B cell (primary cell): ENCODE measurements around the gene PHKA2. TPM values are rescaled to one million over a fixed set of nuclear protein-coding genes. Genes with fewer than 3 reads are reported as not detected.

Source experiments
- ATAC-seq: fragments of 200-7000 bp; cut with Tn5 transposase; one replicate; pipeline ENCODE4 v1.10.0; 2021; ENCODE audit warnings: low read depth, mild to moderate bottlenecking, moderate number of reproducible peaks, moderate library complexity
- CTCF ChIA-PET: fragments of 350-600 bp; sonication (Branson Sonifier 250); formaldehyde crosslinking; loops from one replicate; lab custom pipeline; 2021; ENCODE audit warnings: antibody characterized with exemption, inconsistent platforms; lab: Charles Lee
- POLR2A ChIA-PET: fragments of 350-600 bp; sonication (Branson Sonifier 250); formaldehyde crosslinking; loops from one replicate; lab custom pipeline; 2021; ENCODE audit warnings: antibody characterized with exemption; lab: Charles Lee
- DNase-seq: peaks from one replicate; pipeline ENCODE4 v3.0.0; 2013
- H2AFZ ChIP-seq: 2 replicates; pipeline ENCODE4 v1.6.1; 2012; ENCODE audit warnings: mild to moderate bottlenecking, low read depth, low read length; ENCODE audit not compliant: insufficient read depth, poor library complexity, severe bottlenecking
- H3K27ac ChIP-seq, 2 donors: 1 replicate in 1 of 2; 2 replicates in 1 of 2; pipeline ENCODE4 v1.5.1; 2012 to 2013; ENCODE audit warnings: low read length in 2 of 2, mild to moderate bottlenecking in 2 of 2, moderate library complexity in 1 of 2
- H3K27me3 ChIP-seq, 4 experiments: fragments of 200-600 bp in 1 of 4; sonication (generic) in 1 of 4; replicated peaks in 1 of 4; 1 replicate in 2 of 4; 2 replicates in 2 of 4; pipeline versions ENCODE4 v1.6.1 to v1.7.0; 2013 to 2016; ENCODE audit warnings: low read length in 3 of 4, mild to moderate bottlenecking in 2 of 4, mixed read lengths in 1 of 4, moderate library complexity in 1 of 4; ENCODE audit not compliant: insufficient read depth in 4 of 4, control insufficient read depth in 3 of 4; ENCODE audit errors: control extremely low read depth in 1 of 4
- H3K36me3 ChIP-seq, 2 experiments: replicated peaks in 1 of 2; 1 replicate in 1 of 2; 2 replicates in 1 of 2; pipeline versions ENCODE4 v1.6.1 to v1.7.1; 2013; ENCODE audit warnings: low read length in 1 of 2; ENCODE audit not compliant: insufficient read depth in 2 of 2, control insufficient read depth in 1 of 2; ENCODE audit errors: control extremely low read depth in 1 of 2, extremely low read depth in 1 of 2
- H3K4me1 ChIP-seq, 2 donors: fragments of 200-600 bp in 1 of 2; sonication (generic) in 1 of 2; 1 replicate in 1 of 2; 2 replicates in 1 of 2; pipeline versions ENCODE4 v1.5.1 to v1.6.1; 2013 to 2017; ENCODE audit warnings: low read length in 2 of 2; ENCODE audit not compliant: control insufficient read depth in 2 of 2, insufficient read depth in 2 of 2
- H3K4me2 ChIP-seq: replicated peaks from 2 replicates; pipeline ENCODE3; 2012; ENCODE audit warnings: mild to moderate bottlenecking, low read depth, low read length; ENCODE audit not compliant: poor library complexity, severe bottlenecking
- H3K4me3 ChIP-seq, 5 experiments: fragments of 200-600 bp in 1 of 5; sonication (generic) in 1 of 5; 1 replicate in 3 of 5; 2 replicates in 2 of 5; pipeline versions ENCODE4 v1.5.1 to v1.7.0; 2011 to 2016; ENCODE audit warnings: low read length in 4 of 5, mild to moderate bottlenecking in 4 of 5, low read depth in 2 of 5, control low read depth in 1 of 5, moderate library complexity in 1 of 5; ENCODE audit not compliant: insufficient read depth in 1 of 5; ENCODE audit errors: control extremely low read depth in 1 of 5, extremely low read depth in 1 of 5
- H3K79me2 ChIP-seq: fragments of 200-600 bp; sonication (generic); one replicate; pipeline ENCODE4 v1.6.0; 2016; ENCODE audit warnings: low read length; ENCODE audit not compliant: control insufficient read depth, insufficient read depth
- H3K9ac ChIP-seq: fragments of 200-600 bp; sonication (generic); 2 replicates; pipeline ENCODE4 v1.6.1; 2017; ENCODE audit warnings: mild to moderate bottlenecking, low read length, moderate library complexity
- H3K9me3 ChIP-seq, 3 donors: one replicate each; pipeline versions ENCODE4 v1.6.1 to v1.7.1; 2013; ENCODE audit warnings: low read length in 2 of 3; ENCODE audit not compliant: control insufficient read depth in 2 of 3, insufficient read depth in 1 of 3; ENCODE audit errors: control extremely low read depth in 1 of 3
- H4K20me1 ChIP-seq: 2 replicates; pipeline ENCODE4 v1.6.0; 2012; ENCODE audit warnings: mild to moderate bottlenecking, low read length; ENCODE audit not compliant: insufficient read depth, control insufficient read depth, poor library complexity, severe bottlenecking
- H3K27ac Mint-ChIP-seq: one replicate; pipeline ENCODE4 v1.8.0; 2021; ENCODE audit warnings: mixed read lengths
- H3K27me3 Mint-ChIP-seq: one replicate; pipeline ENCODE4 v1.8.0; 2021; ENCODE audit warnings: mixed read lengths
- H3K4me1 Mint-ChIP-seq: one replicate; pipeline ENCODE4 v1.8.0; 2021; ENCODE audit warnings: mixed read lengths
- H3K4me3 Mint-ChIP-seq: one replicate; pipeline ENCODE4 v1.8.0; 2021; ENCODE audit warnings: mixed read lengths
- H3K9me3 Mint-ChIP-seq: one replicate; pipeline ENCODE4 v1.8.0; 2022; ENCODE audit warnings: mixed read lengths; ENCODE audit not compliant: insufficient read depth
- EZH2 ChIP-seq: IDR thresholded peaks from 2 replicates; pipeline ENCODE4 v1.6.1; 2012; ENCODE audit warnings: borderline replicate concordance, low read depth, mild to moderate bottlenecking, moderate library complexity, low read length; ENCODE audit not compliant: insufficient read depth, poor library complexity, severe bottlenecking
- WGBS: methylation state at CpG from one replicate; pipeline ENCODE4 v1.1.5; 2013; ENCODE audit warnings: missing lambda C conversion rate; ENCODE audit not compliant: insufficient coverage; 5-methylcytosine and 5-hydroxymethylcytosine counted together
- intact Hi-C: fragments of 100-400 bp; cut with micrococcal nuclease; formaldehyde crosslinking; loops from one replicate; pipeline ENCODE4 v1.10.0; 2022
- polyA plus RNA-seq: library from polyadenylated mRNA; depleted of rRNA; stranded (reverse); fragments of >200 nt; gene quantifications from 2 replicates; pipeline ENCODE4 v1.2.3, GENCODE V29; 2012
- total RNA-seq, 2 donors: library from RNA; stranded (reverse); fragments of 120-200 nt in 1 of 2; gene quantifications; 1 replicate in 1 of 2; 2 replicates in 1 of 2; pipeline versions ENCODE4 v1.2.3 to v1.2.4, GENCODE V29; 2013 to 2022
- TF ChIP-seq, protein P1 (sequence below): fragments of 200-600 bp; IDR thresholded peaks from one replicate; pipeline ENCODE4 v1.8.0; 2022; ENCODE audit warnings: antibody characterized with exemption, mild to moderate bottlenecking

PHKA2 gene
- total and polyA plus RNA-seq, 2 donors (not counting 1 experiment from before 2014, with no cell fraction given), result 54.6 to 60.6 TPM

DNA sequence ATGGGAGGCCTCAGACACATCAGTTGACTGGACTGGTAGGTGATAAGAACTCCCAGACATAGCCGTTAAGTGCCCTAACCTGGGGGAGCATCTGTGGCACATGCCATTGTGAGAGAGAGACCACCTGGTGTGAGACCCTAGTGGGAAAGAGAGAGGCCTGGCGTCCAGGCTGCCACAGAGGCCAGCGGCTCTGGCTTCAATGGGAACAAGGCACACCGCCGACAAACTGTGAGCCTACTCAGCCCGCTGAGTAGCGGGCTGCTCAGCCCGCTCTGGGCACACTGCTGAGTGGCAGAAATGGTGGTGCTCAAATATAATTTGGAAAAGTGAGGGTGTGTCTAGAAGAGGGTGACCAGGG lies 34.0 kb downstream of the PHKA2 start:
- H3K9ac ChIP-seq, result no peak overlapping the region
- H3K27me3 ChIP-seq, result no peaks in the 10 kb centered on the region
- no peak overlapping the region for H3K4me3 Mint-ChIP-seq
- no peaks in the 10 kb centered on the region for H3K9me3 ChIP-seq
- CTCF ChIA-PET, result no interaction called here
- no peaks in the 10 kb centered on the region for H3K27me3 Mint-ChIP-seq
- H3K9me3 Mint-ChIP-seq, result no peaks in the 10 kb centered on the region
- no peaks in the 10 kb centered on the region for H4K20me1 ChIP-seq
- no peaks in the 10 kb centered on the region for H3K79me2 ChIP-seq
- ATAC-seq, result no peak
- POLR2A ChIA-PET, result no interaction called here
- no peak overlapping the region for H3K4me2 ChIP-seq
- TF ChIP-seq EZH2, result no peak
- TF ChIP-seq, protein P1, sequence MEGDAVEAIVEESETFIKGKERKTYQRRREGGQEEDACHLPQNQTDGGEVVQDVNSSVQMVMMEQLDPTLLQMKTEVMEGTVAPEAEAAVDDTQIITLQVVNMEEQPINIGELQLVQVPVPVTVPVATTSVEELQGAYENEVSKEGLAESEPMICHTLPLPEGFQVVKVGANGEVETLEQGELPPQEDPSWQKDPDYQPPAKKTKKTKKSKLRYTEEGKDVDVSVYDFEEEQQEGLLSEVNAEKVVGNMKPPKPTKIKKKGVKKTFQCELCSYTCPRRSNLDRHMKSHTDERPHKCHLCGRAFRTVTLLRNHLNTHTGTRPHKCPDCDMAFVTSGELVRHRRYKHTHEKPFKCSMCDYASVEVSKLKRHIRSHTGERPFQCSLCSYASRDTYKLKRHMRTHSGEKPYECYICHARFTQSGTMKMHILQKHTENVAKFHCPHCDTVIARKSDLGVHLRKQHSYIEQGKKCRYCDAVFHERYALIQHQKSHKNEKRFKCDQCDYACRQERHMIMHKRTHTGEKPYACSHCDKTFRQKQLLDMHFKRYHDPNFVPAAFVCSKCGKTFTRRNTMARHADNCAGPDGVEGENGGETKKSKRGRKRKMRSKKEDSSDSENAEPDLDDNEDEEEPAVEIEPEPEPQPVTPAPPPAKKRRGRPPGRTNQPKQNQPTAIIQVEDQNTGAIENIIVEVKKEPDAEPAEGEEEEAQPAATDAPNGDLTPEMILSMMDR, result no peak
- H3K36me3 ChIP-seq, result peaks cover 0 to 18% of the 10 kb centered on the region in 2 experiments
- H3K4me1 ChIP-seq, result no peaks in the 10 kb centered on the region
- WGBS, result 98% methylated on average over 8 of the region's 8 CpGs
- no peaks in the 10 kb centered on the region for H3K4me1 Mint-ChIP-seq
- H3K27ac Mint-ChIP-seq, result no peak overlapping the region
- DNase-seq, result no peak
- no peak overlapping the region for H3K27ac ChIP-seq
- H3K4me3 ChIP-seq, result no peak overlapping the region
- no peak overlapping the region for H2AFZ ChIP-seq
- intact Hi-C loops, result no loop called here

DNA sequence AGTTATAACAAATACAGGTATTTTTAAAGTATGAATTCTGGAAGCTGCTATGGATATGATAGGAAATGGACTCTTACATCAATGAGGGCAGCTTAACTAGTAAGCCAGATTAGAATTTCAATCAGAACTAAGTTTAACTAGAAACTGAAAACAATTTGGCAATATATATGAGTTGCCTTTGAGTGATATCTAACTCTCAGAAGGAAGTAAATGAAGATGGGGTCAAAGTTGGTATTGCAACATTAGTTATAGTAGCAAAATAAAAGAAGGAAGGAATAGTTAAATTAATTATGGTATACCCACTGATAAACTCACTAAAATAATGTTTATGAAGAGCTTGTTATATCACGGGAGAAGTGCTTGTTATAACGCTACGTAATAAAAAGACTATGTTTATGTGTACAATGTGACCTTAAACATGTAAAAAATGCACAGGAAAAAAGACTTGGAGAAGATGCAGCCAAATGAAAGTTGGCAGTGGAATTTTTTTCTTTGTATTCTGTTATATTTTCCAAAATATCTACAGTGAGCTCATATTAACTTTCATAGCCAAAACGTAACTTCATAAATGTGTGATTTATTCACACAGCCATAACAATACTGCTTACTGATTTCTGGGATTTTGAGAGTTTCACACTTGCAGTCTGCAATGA lies 34.5 kb downstream of the PHKA2 start:
- Histone ChIP-seq H3K79me2 (no peaks in the 10 kb centered on the region), H3K36me3 (peaks cover 0 to 18% of the 10 kb centered on the region in 2 experiments), H2AFZ (no peak overlapping the region), H3K4me3 (no peak overlapping the region), H3K9me3 (no peaks in the 10 kb centered on the region), H3K27me3 (no peaks in the 10 kb centered on the region), H3K4me1 (no peaks in the 10 kb centered on the region), H3K4me2 (no peak overlapping the region), H3K9ac (no peak overlapping the region), H4K20me1 (no peaks in the 10 kb centered on the region), H3K27ac (no peak overlapping the region)
- no peak overlapping the region for H3K4me3 Mint-ChIP-seq
- POLR2A ChIA-PET, result no interaction called here
- H3K27me3 Mint-ChIP-seq, result no peaks in the 10 kb centered on the region
- no CpG with 5 or more reads among the region's 4 CpGs for WGBS
- no peaks in the 10 kb centered on the region for H3K9me3 Mint-ChIP-seq
- TF ChIP-seq, protein P1, result no peak
- TF ChIP-seq EZH2, result no peak
- CTCF ChIA-PET, result no interaction called here
- H3K4me1 Mint-ChIP-seq, result no peaks in the 10 kb centered on the region
- DNase-seq, result no peak
- H3K27ac Mint-ChIP-seq, result no peak overlapping the region
- intact Hi-C loops, result no loop called here
- no peak for ATAC-seq
